GM18907 (cell line): ENCODE measurements around the gene SLC5A2.

Experiments used
- ATAC-seq: cut with Tn5 transposase; IDR thresholded peaks from one replicate; pipeline ENCODE4 v1.9.1; 2021; ENCODE audit warnings: mild to moderate bottlenecking, moderate library complexity; ENCODE audit not compliant: unreplicated experiment

The SLC5A2 gene

DNA sequence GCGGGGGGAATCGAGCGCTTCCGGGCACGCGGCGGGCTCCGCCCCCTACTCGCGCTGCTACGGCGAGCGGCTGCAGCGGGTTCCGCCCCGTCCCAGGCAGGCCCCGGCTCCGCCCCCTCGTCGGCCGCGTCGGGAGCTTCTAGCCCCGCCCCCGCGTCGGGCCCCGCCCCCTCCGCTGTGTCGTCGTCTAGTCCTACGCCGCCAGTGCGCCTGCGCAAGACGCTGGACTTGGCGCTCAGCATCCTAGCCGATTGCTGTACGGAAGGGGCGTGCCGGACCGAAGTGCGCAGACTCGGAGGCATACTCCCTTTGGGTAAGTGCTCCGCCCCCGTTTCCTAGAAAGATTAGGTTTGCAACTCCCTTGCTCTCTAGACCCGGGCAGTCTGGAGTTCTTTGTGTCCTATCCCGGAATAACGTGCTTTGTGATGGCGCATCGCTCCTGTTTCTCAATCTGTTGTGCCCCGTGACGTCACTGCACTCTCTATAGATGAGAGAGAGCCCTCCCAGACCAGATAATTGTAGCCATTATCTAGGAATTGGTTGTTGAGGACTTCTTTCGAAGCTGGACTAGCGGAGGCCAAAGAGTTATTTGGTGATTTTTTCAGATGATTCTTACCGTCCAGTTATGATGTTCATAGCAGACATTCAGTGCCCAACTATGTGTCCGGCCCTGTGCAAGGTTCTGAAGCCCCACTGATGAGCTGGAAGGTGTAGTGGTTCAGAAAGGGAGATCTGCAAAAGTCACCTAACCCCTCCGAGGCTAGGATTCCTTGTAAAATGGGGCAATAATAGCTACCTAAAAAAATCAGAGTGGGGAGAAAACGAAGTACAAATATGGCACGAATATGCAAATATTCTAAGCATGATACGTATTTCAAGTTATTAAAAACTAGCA, 23.0 kb upstream of the SLC5A2 start:
- ATAC-seq = peak; percentile 74

DNA sequence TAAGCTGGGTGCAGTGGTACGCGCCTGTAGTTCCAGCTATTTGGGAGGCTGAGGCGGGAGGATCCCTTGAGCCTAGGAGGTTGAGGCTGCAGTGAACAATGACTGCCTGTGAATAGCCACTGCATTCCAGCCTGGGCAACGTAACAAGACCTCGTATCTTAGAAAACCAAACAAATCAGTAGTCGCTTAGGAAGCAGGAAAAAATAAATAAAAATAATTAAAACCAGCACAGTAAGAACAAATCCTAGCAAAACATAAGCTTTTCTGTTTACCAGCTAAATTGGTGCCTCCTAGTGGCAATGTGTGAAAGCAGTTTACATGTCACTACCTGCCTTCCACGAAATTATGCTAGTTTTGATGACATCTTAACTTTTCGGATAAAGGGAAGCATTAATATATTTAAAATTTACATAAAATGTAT, 22.3 kb upstream of the SLC5A2 start:
- no peak for ATAC-seq

DNA sequence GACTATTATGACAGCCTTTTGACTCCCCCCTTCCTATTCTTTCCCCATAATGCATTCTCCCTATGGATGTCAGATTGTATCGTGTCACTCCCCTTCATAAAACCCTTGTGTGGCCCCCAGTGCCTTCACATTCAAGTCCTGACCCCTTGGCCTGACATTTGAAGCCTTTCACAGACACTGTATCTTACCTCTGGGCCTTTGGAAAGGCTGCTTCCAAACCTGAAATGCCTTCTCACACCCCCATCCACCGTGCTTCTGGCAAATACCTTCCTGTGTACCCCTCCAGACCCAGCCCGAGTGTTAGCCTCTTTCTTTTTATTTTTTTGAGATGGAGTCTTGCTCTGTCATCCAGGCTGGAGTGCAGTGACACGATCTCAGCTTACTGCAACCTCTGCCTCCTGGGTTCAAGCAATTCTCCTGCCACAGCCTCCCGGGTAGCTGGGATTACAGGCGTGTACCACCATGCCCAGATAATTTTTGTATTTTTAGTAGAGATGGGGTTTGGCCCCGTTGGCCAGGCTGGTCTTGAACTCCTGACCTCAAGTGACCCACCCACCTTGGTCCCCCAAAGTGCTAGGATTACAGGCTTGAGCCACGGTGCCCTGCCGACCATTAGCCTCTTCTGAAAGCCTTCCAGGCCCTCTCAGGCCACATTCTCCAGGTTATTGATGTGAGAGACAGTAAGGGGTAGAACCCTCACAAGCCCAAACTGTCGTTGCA, 21.6 kb upstream of the SLC5A2 start:
- no peak for ATAC-seq

DNA sequence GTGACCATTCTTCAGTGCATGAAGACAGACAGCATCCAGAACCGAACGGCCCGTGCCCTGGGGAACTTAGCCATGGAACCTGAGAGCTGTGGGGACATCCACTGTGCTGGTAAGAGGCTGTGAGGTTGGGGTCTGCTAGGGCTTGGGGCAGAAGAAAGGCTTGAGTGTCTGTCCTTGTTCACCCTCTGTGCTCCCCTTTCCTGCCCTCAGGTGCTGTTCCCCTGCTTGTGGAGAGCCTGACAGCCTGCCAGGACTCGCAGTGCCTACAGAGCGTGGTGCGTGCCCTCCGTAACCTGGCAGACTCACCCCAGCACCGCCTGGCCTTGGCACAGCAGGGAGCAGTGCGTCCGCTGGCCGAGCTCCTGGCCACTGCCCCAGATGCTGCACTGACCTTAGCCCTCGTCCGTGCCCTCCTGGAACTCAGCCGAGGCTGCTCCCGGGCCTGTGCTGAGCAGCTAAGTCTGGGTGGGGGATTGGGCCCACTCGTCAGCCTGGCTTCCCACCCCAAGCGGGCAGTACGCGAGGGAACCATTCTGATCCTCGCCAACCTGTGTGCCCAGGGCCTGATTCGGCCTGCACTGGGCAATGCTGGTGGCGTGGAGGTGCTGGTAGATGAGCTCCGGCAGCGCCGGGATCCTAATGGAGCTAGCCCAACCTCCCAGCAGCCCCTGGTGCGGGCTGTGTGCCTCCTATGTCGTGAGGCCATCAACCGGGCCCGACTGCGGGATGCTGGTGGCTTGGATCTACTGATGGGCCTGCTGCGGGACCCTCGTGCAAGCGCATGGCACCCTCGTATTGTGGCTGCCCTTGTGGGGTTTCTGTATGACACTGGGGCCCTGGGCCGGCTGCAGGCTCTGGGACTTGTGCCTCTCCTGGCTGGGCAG, 20.8 kb upstream of the SLC5A2 start:
- no peak for ATAC-seq

DNA sequence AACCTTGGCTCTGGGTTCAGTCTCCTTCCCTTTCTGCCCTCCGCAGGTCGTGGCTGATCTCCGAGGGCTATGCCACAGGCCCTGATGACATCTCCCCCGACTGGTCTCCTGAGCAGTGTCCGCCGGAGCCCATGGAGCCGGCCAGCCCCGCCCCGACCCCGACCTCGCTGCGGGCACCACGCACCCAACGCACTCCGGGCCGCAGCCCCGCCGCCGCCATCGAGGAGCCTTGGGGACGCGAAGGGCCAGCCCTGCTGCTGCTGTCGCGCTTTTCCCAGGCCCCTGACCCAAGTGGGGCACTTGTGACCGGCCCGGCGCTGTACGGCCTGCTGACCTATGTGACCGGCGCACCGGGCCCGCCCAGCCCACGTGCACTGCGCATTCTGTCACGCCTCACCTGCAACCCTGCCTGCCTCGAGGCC, 18.6 kb upstream of the SLC5A2 start:
- ATAC-seq = no peak

DNA sequence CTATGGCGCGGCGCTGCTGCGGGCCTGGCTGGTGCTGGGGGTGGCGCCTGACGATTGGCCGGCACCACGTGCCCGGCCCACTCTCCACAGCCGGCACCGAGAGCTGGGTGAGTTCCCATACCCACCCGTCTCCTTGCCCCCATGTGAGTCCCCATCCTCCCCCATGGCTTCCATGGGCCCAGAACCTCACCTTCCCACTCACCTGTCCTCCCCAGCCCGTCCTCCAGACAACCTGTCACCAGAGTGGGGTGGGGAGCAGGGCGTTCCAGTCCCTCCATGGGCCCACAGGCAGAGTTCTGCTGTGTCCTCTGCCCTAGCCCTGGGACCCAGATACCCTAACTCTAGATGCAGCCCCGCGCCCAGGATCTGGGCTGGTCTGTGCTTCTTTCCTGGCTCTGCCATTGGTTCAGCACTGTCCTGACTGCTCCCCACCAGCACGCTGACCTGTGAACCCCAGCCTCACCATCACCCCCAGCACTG, 18.1 kb upstream of the SLC5A2 start:
- ATAC-seq = no peak

DNA sequence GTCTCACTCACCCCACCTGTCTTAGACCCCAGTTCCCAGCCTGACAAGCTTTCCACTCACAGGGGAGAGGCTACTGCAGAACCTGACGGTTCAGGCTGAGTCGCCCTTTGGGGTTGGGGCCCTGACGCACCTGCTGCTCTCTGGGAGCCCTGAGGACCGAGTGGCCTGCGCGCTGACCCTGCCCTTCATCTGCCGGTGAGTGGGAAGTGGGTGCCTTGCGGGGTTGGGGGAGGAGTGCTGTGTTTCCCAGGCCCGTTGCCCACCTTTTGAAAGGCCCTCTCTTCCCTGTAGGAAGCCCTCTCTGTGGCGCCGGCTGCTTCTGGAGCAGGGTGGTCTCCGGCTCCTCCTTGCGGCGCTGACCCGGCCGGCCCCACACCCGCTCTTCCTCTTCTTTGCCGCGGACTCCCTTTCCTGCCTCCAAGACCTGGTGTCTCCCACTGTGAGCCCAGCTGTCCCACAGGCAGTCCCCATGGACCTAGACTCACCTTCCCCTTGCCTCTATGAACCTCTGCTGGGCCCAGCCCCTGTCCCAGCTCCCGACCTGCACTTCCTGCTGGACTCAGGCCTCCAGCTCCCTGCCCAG, 17.0 kb upstream of the SLC5A2 start:
- ATAC-seq = no peak

DNA sequence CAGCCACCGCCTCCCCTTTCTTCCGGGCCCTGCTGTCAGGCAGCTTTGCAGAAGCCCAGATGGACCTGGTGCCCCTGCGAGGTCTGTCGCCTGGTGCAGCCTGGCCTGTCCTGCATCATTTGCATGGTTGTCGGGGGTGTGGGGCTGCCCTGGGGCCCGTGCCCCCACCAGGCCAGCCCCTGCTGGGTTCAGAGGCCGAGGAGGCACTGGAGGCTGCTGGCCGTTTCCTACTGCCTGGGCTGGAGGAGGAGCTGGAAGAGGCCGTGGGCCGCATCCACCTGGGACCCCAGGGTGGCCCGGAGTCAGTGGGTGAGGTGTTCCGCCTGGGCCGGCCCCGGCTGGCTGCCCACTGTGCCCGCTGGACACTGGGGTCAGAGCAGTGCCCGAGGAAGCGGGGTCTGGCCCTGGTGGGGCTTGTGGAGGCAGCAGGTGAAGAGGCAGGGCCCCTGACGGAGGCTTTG, 16.5 kb upstream of the SLC5A2 start:
- ATAC-seq = no peak

DNA sequence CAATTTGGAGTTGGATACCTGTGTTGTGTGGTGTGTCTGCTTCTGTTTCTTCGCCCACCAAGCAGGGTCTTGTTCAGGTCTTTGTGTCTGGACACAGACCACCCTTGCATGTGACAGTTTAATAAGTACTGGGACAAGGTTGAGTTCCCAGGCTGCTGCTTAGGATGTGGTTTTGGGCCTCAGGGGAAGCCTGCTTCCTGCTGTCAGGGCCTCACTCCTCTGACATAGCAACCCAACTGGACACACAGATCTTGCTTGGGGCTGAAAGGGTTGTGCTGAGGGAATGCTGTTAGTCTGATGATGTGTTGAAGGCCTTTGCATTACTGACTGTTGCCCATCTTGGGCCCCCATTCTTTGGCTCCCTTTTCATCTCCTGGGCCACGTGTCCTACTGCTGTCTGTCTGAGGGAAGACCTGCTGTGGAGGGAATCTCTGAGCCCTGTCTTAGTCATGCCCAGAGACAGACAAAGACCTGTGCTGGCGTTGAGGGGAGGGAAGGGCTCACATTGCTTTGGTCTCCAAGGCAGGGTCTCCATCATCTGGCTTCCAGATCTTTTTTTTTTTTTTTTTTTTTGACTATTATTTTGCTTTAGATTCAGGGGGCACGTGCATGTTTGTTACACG, 15.7 kb upstream of the SLC5A2 start:
- peak; percentile 67 for ATAC-seq

DNA sequence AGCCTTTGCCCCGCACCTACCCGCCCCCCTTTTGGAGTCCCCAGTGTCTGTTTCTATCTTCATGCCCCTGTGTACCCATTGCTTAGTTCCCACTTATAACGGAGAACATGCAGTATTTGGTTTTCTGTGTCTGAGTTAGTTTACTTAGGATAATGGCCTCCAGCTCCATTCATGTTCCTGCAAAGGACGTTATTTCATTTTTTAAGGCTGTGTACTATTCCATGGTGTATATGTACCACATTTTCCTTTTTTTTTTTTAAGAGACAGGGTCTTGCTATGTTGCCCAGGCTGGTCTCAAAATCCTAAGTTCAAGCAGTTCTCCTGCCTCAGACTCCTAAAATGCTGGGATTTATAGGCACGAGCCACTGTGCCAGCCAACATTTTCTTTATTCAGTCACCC, 15.1 kb upstream of the SLC5A2 start:
- no peak for ATAC-seq

DNA sequence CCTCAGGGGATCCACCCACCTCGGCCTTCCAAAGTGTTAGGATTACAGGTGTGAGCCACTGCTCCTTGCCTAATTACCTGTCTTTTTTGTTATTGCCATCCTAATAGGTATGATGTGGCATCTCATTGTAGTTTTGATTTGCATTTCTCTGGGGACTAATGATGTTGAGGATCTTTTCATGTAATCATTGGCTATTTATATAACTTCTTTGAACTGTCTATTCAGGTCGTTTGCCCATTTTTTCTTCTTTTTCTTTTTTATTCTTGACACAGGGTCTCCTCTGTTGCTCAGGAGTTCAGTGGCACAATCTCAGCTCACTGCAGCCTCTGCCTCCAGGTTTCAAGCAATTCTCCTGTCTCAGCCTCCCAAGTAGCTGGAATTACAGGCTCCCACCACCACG, 12.3 kb upstream of the SLC5A2 start:
- no peak for ATAC-seq

DNA sequence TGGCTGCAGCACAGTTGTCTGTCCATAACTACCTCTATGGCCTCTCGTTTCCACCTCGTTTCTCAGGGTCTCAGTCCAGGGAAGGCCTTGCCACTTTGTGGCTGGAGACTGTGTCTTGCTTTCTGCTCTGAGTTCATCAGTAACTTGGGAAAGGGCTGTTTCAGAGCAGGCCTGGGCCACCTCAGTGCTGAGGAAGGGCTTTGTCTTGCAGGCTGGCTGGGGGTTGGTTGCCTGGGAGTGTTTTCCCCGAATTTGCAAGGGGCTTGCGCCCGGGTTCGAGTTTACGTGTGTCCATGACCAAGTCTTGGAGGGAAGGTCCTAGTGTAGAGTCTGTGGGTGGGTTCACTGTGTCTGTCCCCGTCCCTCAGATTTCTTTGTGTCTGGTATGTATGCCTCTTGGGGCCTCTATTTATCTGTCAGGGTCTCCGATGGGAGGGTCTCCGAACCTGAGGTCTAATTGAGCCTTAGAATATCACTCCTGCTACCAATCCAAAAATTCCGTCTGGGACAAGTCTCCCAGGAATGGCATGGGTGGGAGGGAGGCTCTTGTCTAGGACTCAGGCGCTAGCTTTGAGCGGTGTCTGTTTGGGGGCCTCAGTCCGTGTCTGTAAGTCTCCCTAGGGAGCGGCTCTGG, 11.6 kb upstream of the SLC5A2 start:
- no peak for ATAC-seq

DNA sequence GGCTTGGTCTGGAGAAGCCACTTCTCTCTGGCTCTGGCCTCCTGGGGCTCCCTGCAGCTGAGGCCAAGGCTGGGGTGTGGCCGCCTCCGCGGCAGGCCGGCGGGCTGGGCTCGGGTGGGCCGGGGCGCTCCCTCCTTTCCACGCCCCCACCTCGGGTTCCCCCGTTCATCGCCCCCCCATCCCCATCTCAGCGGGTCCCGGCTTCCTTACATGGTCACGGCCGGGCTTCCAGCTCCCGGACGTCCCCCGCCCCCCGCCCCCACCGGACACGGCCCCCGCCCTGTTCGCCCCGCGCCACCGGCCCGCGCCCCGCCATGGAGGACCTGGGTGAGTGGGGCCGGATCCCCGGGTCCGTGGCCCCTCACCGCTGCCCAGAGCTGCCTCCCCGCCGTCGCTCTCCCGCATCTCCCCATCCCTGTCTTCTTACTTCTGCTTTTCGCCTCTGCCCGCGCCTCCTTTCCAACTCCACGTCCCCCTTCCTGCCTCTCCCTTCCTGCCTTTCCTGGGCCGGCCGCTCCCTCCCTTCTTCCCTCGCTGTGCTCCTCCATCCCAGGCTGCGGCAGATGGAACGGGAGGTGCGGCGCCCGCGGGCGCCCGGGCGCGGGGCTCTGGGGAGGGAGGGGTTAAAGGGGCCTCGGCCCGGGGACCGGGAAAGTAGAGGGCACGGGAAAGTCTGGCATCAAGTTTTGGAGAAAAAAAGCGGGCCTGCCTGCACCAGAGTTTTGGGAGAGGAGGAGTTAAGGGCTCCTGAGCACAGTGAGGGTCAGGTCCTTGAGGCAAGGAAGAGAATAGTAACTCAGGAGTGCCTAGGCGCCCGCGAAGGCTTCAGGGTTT, 10.8 kb upstream of the SLC5A2 start, which contains the start of gene TGFB1I1:
Gene TGFB1I1 (plus strand): TSS at position 278 of the 834 bp plus-strand sequence. CDS start 37 bp downstream, at position 315.
- no peak for ATAC-seq

DNA sequence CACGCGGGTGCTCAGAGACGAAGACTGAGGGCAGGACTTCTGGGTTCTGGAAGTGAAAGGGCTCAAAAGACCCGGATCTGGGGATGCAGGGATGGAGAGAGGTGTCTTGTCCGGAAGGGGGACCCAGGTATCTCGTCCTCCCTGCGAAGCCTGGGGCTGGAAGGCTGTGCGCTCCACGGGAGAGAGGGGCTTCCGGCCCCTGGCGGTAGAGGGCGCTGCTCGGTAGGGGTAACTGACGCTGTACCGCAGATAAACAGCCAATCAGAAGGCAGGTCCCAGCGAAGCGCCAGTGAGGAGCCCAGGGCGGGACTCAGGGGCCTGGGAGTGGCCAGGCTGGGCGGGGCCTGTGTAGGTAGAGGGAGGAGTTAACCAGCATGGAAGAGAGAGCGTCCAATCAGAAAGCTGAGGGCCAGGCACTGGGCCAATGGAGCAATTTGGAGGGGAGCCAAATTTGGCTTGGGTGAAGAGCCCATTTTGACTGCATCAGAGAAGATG, 10.2 kb upstream of the SLC5A2 start:
- no peak for ATAC-seq

DNA sequence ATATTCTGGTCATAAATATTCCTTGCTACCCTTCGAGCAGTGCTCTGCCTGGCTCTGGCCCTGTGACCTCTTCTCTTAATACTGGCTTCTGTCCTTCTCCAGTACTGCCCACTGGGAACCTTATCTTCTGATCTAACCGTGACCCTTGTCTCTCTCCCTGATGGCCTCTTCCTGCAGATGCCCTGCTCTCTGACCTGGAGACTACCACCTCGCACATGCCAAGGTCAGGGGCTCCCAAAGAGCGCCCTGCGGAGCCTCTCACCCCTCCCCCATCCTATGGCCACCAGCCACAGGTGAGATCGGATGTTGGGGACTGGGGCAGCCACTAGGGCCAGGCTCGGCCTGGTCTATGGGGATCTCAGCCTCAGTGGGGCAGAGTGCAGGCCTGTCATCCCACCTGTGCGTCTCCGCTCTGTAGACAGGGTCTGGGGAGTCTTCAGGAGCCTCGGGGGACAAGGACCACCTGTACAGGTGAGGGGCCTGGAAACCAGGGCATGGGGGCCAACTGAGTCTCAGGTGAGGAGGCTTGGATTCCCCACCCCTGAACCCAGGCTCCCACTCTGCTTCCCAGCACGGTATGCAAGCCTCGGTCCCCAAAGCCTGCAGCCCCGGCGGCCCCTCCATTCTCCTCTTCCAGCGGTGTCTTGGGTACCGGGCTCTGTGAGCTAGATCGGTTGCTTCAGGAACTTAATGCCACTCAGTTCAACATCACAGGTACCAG, 9.5 kb upstream of the SLC5A2 start:
- ATAC-seq = no peak

DNA sequence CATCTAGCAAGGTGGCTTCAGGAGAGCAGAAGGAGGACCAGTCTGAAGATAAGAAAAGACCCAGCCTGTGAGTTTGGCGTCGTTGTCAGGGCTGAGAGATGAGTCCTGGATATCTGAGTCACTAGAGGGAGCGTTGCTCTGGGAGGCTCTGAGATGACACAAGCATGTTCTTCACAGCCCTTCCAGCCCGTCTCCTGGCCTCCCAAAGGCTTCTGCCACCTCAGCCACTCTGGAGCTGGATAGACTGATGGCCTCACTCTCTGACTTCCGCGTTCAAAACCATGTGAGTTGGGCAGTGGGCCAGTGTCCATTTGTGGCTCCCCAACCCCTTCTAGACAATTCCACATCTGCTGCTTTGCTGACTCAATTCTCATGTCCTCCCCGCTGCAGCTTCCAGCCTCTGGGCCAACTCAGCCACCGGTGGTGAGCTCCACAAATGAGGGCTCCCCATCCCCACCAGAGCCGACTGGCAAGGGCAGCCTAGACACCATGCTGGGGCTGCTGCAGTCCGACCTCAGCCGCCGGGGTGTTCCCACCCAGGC, 8.7 kb upstream of the SLC5A2 start:
- no peak for ATAC-seq
